Measurements from ENCODE around the gene OR10H1.
"Not testable (repeated sequence)": the region's sequence is repeated elsewhere in the genome, so short reads cannot be mapped to it uniquely, and the experiment has no call there.

Gene OR10H1

GRCh38 chr19:15829306-15829698, 13.8 kb upstream of the OR10H1 start:
- no peak for DNase-seq (ENCODE audit: low read depth in 2 of 3, low spot score in 2 of 3)

GRCh38 chr19:15828611-15829305, 13.3 kb upstream of the OR10H1 start:
- not testable (repeated sequence) for DNase-seq (ENCODE audit: low read depth in 2 of 3, low spot score in 2 of 3)

- no peak for DNase-seq (ENCODE audit: low read depth in 2 of 3, low spot score in 2 of 3)
These were observed 12.7 kb upstream of the OR10H1 start for GRCh38 chr19:15828121-15828610.

- no peak for DNase-seq (ENCODE audit: low read depth in 2 of 3, low spot score in 2 of 3)
These were observed 10.3 kb upstream of the OR10H1 start for GRCh38 chr19:15825753-15826152.

GRCh38 chr19:15820646-15821045, 5.2 kb upstream of the OR10H1 start:
- no peak for DNase-seq (ENCODE audit: low read depth in 2 of 3, low spot score in 2 of 3)

GRCh38 chr19:15813916-15814315, 1.5 kb downstream of the OR10H1 start:
- DNase-seq (ENCODE audit: low read depth in 2 of 3, low spot score in 2 of 3), result no peak

GRCh38 chr19:15812060-15812722, 3.3 kb downstream of the OR10H1 start:
- DNase-seq (ENCODE audit: low read depth in 2 of 3, low spot score in 2 of 3), result no peak

- no peak for DNase-seq (ENCODE audit: low read depth in 2 of 3, low spot score in 2 of 3)
These were observed 4.0 kb downstream of the OR10H1 start for GRCh38 chr19:15811476-15811875.

GRCh38 chr19:15810335-15810734, 5.1 kb downstream of the OR10H1 start:
- no peak for DNase-seq (ENCODE audit: low read depth in 2 of 3, low spot score in 2 of 3)

- not testable (repeated sequence) for DNase-seq (ENCODE audit: low read depth in 2 of 3, low spot score in 2 of 3)
These were observed 21.2 kb downstream of the OR10H1 start for GRCh38 chr19:15794279-15794678.

GRCh38 chr19:15790096-15790495, 25.4 kb downstream of the OR10H1 start:
- no peak for DNase-seq (ENCODE audit: low read depth in 2 of 3, low spot score in 2 of 3)

GRCh38 chr19:15788594-15789270, 26.7 kb downstream of the OR10H1 start:
- DNase-seq (ENCODE audit: low read depth in 2 of 3, low spot score in 2 of 3), result no peak

- no peak for DNase-seq (ENCODE audit: low read depth in 2 of 3, low spot score in 2 of 3)
These were observed 27.8 kb downstream of the OR10H1 start, which contains the start of gene OR10H5 for GRCh38 chr19:15787611-15788155. Gene OR10H5 (plus strand): TSS chr19:15787661. CDS start chr19:15794049, 6,388 bp downstream.

- not testable (repeated sequence) for DNase-seq (ENCODE audit: low read depth in 2 of 3, low spot score in 2 of 3)
These were observed 32.6 kb downstream of the OR10H1 start for GRCh38 chr19:15782896-15783295.

- no peak for DNase-seq (ENCODE audit: low read depth in 2 of 3, low spot score in 2 of 3)
These were observed 33.3 kb downstream of the OR10H1 start for GRCh38 chr19:15782211-15782610.

- no peak for DNase-seq (ENCODE audit: low read depth in 2 of 3, low spot score in 2 of 3)
These were observed 33.8 kb downstream of the OR10H1 start for GRCh38 chr19:15781661-15782060.

GRCh38 chr19:15780610-15781418, 34.6 kb downstream of the OR10H1 start:
- no peak for DNase-seq (ENCODE audit: low read depth in 2 of 3, low spot score in 2 of 3)

GRCh38 chr19:15779756-15780476, 35.5 kb downstream of the OR10H1 start:
- no peak for DNase-seq (ENCODE audit: low read depth in 2 of 3, low spot score in 2 of 3)

- DNase-seq (ENCODE audit: low read depth in 2 of 3, low spot score in 2 of 3), result no peak
These were observed 38.2 kb downstream of the OR10H1 start for GRCh38 chr19:15776991-15777970.
